AG04450 (cell line): ENCODE measurements around the gene CCDC51. TPM values are rescaled to one million over a fixed set of nuclear protein-coding genes. Genes with fewer than 3 reads are reported as not detected.

Experiments
- CTCF ChIA-PET: fragments of 300-600, 350-600 bp; formaldehyde crosslinking; extraction: SDS; loops from one replicate; lab custom pipeline; 2022; ENCODE audit warnings: antibody characterized with exemption, inconsistent platforms; lab: Charles Lee
- POLR2A ChIA-PET: fragments of 350-600 bp; formaldehyde crosslinking; extraction: SDS; loops from one replicate; lab custom pipeline; 2021; ENCODE audit warnings: antibody characterized with exemption, inconsistent platforms; lab: Yijun Ruan, JAX
- DNase-seq: peaks from one replicate; pipeline ENCODE4 v3.0.0-alpha.2; 2011; ENCODE audit warnings: low read depth, low spot score
- H3K27ac ChIP-seq: one replicate; pipeline ENCODE4 v1.5.1; 2012; ENCODE audit warnings: low read depth, low read length, control low read depth
- H3K27me3 ChIP-seq: one replicate; pipeline ENCODE4 v1.6.0; 2012; ENCODE audit warnings: low read length; ENCODE audit not compliant: control insufficient read depth, insufficient read depth
- H3K4me3 ChIP-seq: 2 replicates; pipeline ENCODE4 v1.5.1; 2011; ENCODE audit warnings: mild to moderate bottlenecking, low read depth, low read length, control low read depth
- H3K9me3 ChIP-seq: 2 replicates; pipeline ENCODE4 v1.5.1; 2012; ENCODE audit warnings: low read length; ENCODE audit not compliant: control insufficient read depth, insufficient read depth
- CTCF ChIP-seq: IDR thresholded peaks from 2 replicates; pipeline ENCODE4 v1.5.1; 2011; ENCODE audit warnings: low read depth, low read length, control low read depth, inconsistent platforms
- polyA plus RNA-seq: library from polyadenylated mRNA; depleted of rRNA; stranded (reverse); fragments of >200 nt; gene quantifications from 2 replicates; pipeline ENCODE4 v1.2.3, GENCODE V29; 2011

CCDC51 gene
- polyA plus RNA-seq, 1 experiment = 9.5 TPM

- CTCF ChIA-PET = interaction anchor here (0.5 to 12.1 kb wide), 88 partner anchors 10 to 1345 kb away, joined by 3 to 404 read pairs (median 5); partner anchors contain the start of genes ATRIP, CDC25A, CELSR3 and IP6K2
- POLR2A ChIA-PET = interaction anchor here (0.5 to 1.3 kb wide), 7 partner anchors 36 to 281 kb away, joined by 3 to 13 read pairs (median 4); no protein-coding TSS in a partner anchor
- Histone ChIP-seq H3K9me3 (no peaks in the 10 kb centered on the region; the same call in 1 of the 2 replicates), H3K27me3 (no peaks in the 10 kb centered on the region), H3K4me3 (no peak overlapping the region), H3K27ac (no peak overlapping the region)
- no peak for TF ChIP-seq CTCF
- DNase-seq = no peak
Observed at GRCh38 chr3:48436477-48436787, 3.5 kb downstream of the CCDC51 start.

- H3K9me3 ChIP-seq = no peaks in the 10 kb centered on the region; the same call in 1 of the 2 replicates
- DNase-seq = peak; percentile 59
- no peak overlapping the region for H3K4me3 ChIP-seq
- ChIA-PET POLR2A (interaction anchor here (0.5 to 1.3 kb wide), 8 partner anchors 11 to 282 kb away, joined by 3 to 13 read pairs (median 4); partner anchors contain the start of gene ATRIP), CTCF (interaction anchor here (0.5 to 12.1 kb wide), 95 partner anchors 11 to 1346 kb away, joined by 3 to 404 read pairs (median 5); partner anchors contain the start of genes ATRIP, CDC25A, CELSR3 and IP6K2)
- no peak overlapping the region for H3K27ac ChIP-seq
- peak; percentile 100 for TF ChIP-seq CTCF
- H3K27me3 ChIP-seq = no peaks in the 10 kb centered on the region
Observed at GRCh38 chr3:48435774-48436476, 4.0 kb downstream of the CCDC51 start.

GRCh38 chr3:48435223-48435595 is 4.7 kb downstream of the CCDC51 start:
- ChIA-PET POLR2A (interaction anchor here (1.0 kb wide), 1 partner anchor 11 kb away, joined by 3 read pairs; the partner anchor contains the start of gene ATRIP), CTCF (interaction anchor here (0.5 to 12.1 kb wide), 48 partner anchors 10 to 817 kb away, joined by 3 to 404 read pairs (median 8); partner anchors contain the start of genes ATRIP, CDC25A and NME6)
- Histone ChIP-seq H3K27me3 (no peaks in the 10 kb centered on the region), H3K27ac (no peak overlapping the region), H3K4me3 (no peak overlapping the region), H3K9me3 (no peaks in the 10 kb centered on the region; the same call in 1 of the 2 replicates)
- TF ChIP-seq CTCF = no peak
- no peak for DNase-seq

GRCh38 chr3:48434591-48435222 is 5.2 kb downstream of the CCDC51 start:
- ChIA-PET CTCF (interaction anchor here (1.3 to 12.1 kb wide), 9 partner anchors 9 to 242 kb away, joined by 5 to 404 read pairs (median 47); partner anchors contain the start of gene ATRIP), POLR2A (no interaction called here)
- no peaks in the 10 kb centered on the region for H3K9me3 ChIP-seq
- no peak overlapping the region for H3K27ac ChIP-seq
- no peaks in the 10 kb centered on the region for H3K27me3 ChIP-seq
- no peak for DNase-seq
- TF ChIP-seq CTCF = no peak
- no peak overlapping the region for H3K4me3 ChIP-seq
